GM19238 (cell line): ENCODE measurements around the gene GRIP2.

Source experiments
- DNase-seq: peaks from one replicate; pipeline ENCODE4 v3.0.0; 2011; ENCODE audit warnings: low spot score; ENCODE audit not compliant: insufficient read length

The GRIP2 gene

DNA sequence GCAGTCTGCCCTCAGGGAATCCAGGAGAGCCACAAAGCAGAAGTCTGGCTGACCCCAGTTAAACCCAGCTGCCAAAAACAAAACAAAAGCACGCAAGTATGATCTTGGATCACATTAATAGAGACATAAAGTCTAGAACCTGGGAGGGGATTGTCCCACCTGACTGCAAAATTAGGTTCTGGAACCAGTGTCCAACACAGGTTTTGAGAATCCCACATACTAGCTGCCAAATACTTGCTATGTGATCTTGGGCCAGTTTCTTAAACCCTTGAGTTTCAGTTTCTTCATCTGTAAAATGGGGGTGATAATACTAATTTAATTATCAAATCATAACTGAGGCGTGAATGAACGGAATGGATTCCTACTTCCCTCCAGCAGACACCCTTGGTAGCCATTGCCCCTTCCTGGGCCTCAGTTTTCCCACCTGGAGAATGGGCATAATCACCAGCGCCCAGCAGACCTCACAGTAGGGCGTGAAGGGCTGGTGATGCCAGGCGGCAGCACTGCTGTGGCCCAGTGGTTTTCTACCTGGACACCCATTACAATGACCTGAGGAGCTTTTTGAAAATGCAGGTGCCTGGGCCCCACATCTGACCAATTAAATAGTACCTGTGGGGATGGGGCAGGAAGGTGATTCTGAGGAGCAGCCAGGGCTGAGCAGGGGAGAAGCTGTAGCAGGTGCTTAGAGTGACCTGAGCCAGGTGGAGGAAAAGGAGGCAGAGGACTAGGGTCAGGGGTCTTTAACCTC, 32.2 kb downstream of the GRIP2 start:
- DNase-seq, result no peak

DNA sequence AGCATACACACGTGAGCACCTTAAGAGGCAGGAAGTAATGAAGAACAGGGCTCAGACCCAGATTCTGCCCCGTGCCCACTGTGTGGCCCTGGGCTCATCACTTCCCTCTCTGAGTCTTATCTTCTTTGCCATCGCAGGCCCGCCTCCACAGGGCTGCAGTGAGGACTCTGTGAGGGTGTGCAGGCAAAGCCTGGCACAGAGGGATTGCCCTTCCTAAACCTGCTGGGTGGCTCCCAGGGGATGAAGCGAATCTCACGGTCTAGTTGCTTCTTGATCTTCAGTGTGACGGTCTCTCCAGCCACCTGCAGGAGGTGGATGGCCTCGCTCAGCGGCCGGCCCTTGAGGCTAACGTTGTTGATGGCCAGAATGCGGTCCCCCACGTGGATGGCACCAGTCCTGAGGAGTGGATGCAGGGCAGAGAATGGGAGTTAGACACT, 32.8 kb downstream of the GRIP2 start:
- DNase-seq, result no peak

DNA sequence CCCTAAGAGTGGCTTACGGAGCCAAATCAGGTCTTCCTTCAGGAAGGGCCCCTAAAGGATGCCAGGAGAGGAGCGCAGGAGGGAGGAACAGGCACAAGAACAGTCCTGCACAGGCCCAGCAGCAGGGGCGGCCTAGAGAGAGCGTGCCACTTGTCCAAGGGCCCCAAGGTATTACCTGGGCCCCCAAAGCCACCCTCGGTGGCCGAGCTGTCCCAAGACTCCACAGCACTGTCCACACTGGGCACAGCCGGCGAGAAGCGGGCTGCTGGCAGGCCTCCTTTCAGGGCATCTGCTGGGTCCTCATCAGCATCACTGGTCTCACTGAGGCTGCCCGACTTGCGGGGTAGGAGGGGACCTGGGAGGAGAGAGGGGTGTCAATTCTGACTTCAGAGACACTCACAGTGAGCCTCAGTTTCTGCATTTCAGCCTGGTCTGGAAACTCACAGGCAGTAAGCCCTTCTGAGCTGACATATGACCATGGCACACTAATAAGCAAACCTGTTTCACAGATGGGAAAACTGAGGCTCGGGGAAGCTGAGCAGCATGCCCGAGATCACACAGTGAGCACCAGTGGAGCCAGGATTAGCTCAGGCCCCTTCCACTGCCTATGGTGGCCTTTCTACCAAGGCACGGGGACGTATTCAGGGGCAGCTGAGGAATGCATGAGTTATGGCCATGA, 33.4 kb downstream of the GRIP2 start:
- DNase-seq, result no peak

DNA sequence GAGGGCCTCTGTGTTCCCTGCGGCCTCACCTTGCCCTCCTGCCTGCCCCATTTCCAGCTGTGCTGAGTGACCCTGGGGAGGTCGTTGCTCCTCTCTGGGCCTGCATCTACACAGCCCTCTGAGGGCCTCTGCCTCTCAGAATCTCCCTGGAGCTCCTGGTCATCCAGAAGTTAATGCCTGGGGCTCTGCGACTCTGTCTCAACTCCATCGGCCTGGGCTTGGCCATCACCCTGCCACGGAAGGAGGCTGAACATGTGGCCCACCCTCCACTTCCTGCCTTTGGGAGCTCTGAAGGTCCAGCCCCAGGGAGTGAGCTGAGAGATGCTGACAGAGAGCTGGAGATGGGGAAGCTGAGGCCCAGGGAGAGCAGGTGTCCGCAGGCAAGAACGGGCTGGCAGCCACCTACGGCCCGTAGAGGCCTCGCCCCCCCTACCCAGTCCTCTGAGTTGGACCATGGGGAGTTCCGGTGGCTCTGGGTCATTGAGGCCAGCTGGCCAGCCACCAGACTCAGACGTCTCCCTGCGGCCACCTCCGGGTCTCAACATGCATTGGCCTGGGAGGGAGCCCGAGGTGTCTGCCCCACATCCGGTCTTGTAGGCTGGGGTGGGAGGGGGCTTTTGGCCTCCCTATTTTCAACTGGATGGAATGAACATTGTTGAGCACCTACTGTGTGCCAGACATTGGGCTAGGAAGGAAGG, 34.2 kb downstream of the GRIP2 start:
- no peak for DNase-seq

DNA sequence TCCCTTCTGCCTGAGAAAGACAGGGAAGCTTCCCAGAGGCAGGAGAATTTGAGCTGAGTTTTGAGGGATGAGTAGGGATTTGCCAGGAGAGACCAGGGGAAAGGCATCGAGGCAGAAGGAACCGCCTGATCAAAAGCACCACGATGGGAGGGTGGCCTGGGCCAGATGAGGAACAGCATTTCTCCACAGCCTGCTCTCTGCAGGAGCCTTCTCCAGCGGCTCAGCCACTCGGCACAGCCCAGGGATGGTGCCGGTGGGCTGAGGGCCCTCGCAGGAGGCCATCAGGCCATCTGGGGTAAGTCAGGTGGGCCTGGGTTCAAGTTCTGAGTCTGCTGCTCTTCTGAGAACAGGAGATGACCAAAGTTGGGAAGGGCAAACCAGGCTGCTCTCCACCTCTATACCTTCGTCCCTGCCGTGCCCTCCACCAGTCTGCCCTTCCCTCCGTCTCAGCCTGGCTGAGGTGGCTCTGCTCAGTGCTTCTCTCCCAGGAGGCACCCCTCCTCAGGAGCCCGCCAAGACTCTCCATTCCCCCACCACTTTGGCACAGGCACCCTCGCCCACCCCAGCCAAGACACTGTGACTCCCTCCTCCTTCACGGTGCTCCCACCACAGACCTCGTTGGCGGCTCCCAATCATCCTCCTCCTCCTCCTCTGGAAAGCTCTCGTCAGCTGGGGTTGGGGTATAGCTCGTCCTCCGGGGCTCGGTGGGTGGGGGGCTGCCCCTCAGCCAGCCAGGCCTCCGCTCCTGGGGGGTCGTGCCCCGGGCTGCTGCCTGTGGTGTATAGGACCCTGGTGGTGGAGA, 34.9 kb downstream of the GRIP2 start:
- no peak for DNase-seq

DNA sequence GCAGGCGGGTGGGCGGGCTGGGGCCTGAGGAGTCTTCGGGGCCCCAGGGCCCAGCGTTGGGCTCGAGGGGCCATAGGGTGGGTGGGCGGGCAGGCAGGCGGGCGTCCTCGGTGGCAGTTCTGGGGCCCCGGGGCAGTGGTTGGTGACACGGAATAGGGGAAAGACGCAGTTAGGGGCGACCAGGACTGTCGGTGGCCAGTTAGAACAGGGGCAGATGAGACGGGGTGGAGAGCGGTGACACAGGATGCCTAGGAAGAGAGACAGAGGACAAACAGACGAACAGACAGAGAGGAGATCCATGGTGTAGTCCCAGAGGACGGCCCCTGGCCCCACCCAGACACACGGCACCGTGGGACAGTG, 36.5 kb downstream of the GRIP2 start:
- DNase-seq, result no peak

DNA sequence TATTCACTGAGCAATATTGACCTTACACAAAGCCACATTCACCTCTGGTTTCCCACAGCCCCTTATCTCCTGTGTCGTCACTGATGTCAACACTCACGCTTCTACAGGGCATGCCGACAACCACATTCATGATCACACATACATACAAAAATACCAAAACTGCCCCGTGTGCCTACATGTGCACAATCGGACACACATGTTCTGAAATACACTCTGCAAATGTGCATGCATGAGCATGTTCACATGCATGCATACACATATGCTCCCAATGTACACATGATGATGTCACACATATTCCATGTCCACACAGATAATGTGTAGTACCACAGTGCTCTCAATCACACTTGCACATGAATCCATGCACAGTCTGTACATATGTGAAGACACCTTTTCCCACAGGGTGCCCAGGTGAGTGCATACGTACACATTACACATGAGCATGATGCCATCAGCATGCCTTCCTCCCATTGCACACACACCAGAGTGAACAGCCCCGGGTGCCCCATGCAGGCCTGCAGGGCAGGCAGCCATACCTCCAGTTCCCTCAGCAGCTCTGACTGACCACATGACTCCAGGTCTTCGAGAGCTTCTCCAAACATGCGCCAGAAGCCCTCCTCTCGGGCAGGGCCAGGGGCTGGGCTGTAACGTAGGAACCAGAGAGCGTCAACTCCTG, 37.0 kb downstream of the GRIP2 start:
- no peak for DNase-seq

DNA sequence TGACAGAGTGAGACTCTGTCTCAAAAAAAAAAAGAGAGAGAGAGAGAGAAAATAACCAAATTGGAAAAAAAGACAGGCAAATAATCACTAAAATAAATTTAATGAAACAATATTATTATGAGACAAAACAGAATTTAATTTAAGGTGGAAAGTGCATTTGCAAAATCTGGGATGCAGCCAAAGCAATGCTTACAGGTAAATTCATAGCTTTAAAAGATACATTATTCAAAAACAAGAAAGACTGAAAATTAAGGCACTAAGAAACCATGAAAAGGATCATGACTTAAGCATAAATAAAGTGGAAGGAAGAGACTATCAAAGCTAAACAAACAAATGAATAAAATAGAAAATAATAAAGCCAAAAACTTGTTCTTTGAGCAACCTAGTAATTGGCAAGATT, 37.7 kb downstream of the GRIP2 start:
- no peak for DNase-seq

DNA sequence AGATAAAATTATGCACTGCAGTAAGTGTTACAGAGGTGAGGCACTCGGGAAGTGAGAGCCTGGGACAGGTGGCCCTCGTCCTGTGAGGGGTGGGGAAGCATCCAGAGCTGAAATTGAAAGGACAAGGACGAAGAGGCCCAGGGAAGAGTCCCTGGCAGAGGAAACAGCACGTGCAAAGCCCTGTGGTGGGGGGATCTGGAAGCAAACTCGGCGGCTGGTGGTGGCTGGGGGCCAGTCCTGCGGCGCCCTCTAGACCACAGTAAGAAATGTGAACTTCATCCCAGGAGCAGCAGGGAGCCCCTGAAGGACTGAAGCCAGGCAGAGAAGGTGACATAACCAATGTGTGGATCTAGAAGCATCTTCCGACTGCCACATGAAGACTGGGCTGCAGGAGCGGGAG, 42.8 kb downstream of the GRIP2 start:
- DNase-seq, result no peak

DNA sequence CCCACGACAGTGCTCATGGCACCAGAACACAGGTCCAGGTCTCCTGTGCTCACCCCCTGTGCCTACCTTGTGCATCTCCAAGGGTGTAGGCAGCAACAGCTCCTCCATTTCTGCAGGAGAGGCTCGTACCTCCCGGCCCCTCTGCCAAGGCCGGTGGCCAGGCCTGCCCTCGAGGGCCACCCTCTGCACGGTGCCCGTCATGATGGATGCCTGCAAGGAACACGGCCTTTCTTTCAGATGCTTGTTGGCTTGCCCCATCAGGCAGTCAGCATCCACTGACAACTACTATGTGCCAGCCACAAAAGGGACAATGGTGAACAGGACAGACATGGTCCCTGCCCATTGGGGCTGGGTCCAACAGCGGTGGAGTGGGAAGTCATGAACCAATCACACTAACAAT, 43.8 kb downstream of the GRIP2 start:
- DNase-seq, result no peak

DNA sequence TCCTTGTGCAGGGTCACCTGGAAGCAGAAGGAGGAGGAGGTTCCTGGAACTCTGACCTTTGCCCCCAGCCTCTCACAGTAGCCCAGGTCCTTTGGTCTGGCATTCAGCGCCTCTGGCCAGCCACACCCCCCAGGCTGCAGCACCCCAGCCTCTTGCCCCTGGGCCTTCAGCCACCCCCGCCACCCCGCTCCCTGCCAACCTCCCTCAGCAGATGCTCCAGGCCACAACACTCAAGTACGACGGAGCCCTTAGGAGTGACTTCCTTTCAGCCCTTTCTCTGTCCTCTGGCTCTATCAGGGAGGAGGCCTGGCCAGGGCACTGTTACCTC, 45.2 kb downstream of the GRIP2 start:
- no peak for DNase-seq

DNA sequence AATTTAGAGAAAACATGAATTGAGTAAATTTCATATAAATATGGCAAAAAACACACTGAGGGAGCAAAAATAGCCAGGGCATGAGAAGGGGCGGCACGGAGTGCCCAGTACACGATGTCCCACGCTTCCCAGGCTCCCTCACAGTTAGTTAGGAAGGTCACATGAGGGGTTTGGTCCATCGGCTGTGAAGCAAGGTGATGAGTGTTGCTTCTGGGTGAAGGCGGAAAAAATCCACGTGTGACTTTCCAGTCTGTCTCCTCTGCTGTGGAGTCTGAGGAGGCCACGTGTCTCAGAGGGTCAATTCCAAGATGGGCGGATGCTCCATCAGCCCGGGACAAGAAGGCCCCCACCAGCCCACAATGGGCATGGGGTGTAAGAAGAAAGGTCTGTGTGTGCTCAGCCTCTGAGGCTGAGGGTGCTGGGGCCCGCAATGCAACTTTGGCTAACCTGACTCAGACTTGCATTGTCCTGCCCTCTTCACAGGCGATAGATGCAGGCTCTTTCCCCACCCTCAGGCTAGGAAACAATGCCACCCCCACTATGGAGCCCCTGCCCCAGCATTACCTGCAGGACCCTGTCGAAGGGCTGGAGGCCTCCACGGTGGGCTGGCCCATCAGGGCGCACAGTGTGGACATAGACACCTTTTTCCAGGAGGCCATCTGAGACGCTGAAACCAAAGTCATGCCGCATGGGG, 45.7 kb downstream of the GRIP2 start:
- no peak for DNase-seq

DNA sequence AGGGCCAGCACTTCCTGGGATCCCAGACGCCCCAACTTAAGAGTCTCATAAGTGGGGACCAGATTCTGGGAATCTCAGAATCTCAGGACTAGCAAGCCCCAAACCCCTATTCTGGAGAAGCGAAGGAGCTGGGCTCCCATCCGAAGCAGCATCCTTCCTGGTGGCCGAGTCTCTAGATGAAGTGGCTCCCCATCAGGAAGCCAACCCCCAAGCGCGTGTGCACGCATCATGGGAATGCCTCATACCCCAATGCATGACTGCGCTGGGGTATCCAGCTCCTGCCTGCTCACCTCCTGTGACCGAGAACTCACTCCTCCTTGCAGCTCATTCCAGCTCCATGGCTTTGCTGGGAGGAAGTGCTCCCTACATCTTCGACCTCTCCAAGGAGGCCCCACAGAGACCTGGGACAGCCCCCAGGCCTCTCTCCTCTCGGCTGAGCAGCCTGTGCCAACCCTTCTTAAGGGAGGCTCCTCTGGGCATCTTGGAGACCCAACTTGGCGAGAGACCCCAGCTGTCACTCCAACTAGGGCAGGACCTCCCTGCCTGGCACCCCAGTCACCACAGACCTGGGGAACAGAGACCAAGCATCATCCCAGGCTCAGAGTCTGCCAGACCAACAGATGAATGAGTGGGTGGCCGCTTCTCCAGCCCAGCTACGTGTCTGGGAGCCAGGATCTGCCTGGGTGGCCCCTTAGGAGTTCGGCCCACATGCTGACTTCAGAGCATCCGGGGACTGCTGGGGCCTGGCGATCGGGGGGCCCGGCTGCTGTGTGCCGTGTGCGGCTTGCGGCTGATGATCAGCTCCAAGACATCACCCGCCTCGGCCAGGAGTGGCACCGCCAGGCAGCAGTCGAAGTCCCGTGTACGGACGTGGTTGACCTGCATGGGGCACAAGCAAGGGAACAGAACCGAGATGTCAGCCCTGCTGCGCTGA, 46.9 kb downstream of the GRIP2 start:
- no peak for DNase-seq

DNA sequence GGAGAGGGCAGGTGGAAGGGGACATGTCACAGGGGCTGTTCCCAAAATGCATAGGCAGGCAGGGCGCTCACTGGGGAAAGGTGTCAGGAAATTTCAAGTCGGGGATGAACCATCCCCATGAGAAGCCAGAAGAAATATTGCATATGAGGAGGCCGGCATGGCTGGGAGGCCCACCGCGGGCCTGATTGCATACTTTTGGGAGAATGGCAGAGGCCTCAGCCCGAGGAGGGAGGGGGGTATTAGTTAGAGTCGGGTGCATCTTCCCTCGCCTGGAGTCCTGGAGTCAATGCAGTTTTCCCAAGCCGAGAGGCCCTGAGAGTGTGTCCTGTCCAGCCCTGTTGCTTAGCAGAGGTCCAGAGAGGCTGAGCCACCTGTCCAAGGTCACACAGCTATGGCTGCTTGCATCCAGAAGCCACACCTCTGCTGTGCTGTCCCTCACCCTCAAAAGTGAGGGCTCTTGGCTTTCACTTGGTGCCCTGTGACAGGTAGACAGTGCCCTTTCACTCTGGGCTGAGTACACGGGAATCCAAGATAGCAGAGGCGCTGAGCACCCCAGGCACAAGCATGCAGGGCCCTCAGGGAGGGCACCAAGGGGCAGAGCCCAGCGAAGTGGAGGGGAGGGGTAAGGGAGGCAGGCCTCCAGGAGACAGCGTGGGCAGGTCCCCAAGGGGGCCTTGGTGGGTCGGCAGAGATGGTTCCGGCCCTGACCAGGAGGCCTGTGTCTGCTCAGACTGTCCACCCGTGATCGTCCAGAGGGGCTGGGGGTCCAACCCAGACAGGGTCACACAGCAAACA, 48.5 kb downstream of the GRIP2 start:
- no peak for DNase-seq

DNA sequence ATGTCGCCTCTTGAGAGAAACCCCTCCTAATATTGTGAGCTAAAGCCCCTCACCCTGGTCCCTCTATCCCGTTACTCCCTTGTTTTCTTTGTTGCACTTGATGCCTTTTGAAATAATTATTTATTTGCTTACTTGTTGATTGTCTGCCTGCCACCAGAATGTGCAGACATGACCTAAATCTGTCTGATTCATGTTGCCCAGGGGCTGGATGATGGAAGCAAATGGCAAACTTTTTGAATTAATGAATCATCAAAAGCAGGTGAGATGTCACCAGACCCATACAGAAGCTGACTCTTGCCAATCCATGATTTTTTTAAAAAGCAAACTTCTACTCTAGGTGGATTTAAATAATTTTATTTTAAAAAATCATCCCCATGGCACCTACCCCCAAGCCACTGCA, 49.3 kb downstream of the GRIP2 start:
- no peak for DNase-seq

DNA sequence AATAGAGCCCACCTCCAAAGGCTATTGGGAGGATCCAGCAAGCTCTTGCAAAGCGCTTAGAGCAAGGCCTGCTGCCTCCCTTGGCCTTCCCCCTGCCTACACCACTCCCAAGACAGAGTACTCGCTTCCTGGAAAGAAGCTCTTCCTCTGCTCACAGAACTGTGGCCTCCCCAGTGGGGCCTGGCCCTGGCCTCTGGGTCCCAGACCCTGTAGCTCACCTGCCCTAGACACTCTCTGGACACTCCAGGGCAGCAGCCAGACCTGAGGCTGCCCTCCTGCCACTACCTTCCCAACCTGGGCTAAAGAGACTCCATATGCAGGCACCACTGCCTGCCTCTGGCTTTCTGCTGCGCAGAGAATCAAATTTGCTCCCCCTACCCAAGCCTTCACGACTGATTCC, 49.9 kb downstream of the GRIP2 start:
- DNase-seq, result no peak

DNA sequence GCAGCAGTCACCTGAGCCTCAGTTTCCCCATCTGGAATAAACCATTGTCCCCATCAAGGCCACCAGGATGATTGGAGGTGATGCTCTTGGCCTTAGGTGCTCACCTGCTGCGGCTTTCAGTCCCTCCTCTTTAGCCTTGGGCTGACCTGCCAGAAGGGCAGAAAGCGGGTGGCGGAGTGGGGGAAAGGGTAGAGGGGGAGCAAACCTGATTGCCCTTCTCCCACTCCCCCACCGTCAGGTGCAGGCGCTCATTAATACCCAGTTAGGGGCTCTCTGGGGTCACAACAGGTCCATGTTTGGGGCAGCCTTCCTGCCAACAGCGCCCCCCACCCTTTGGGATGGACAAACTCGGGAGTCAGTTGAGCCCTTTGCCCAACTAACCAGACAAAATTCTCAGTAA, 50.5 kb downstream of the GRIP2 start:
- DNase-seq, result no peak

DNA sequence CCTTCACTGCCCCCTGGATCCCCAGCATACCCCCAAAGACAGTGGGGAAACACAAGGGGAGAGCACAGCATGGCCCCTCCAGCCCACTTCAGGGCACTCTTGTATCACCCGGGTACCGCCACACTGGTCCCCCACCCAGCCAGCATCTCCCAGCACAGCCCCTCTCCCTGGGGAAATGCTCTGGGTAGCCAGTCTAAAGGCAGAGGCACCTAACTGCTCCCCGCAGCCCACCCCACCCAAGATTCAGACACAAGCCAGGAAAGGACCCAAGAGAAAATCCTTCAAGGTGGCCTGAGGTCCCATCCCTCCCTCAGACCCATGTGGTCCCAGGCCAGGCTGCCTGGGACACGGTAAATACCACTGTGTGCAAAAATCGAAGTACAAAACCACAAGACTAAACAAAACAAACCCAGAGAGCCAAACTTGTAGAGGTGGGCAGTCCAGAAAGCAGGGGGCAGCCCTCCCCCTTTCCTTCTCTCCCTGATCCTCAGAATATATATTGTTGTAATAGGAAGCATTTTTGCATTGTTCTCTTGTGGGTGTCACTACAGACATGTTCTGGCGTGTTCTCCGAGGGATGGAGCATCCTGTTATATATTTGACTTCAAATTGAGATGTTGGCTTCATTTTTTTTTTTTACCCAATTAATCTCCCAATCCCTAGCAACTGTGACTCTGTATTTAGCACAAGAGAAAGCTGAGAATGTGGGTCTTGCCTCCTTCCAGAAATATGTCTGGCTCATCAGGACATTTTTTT, 51.7 kb downstream of the GRIP2 start:
- no peak for DNase-seq
